Loucy (cell line): ENCODE measurements around the gene SMAD3.

ENCODE experiments used
- H2AFZ ChIP-seq: fragments of 200-600 bp; sonication (generic); 2 replicates; pipeline ENCODE4 v1.6.0; 2016; ENCODE audit warnings: antibody characterized with exemption, mild to moderate bottlenecking, low read length, moderate library complexity
- H3F3A ChIP-seq: fragments of 200-600 bp; 2 replicates; pipeline ENCODE4 v1.6.0; 2016; ENCODE audit warnings: antibody characterized with exemption, low read depth, mild to moderate bottlenecking
- H3K27me3 ChIP-seq: fragments of 200-600 bp; sonication (generic); 2 replicates; pipeline ENCODE4 v1.6.1; 2014; ENCODE audit warnings: low read length, mild to moderate bottlenecking; ENCODE audit not compliant: insufficient read depth, poor library complexity, severe bottlenecking
- H3K36me3 ChIP-seq: fragments of 200-600 bp; sonication (generic); 2 replicates; pipeline ENCODE4 v1.6.1; 2016; ENCODE audit warnings: low read length; ENCODE audit not compliant: insufficient read depth
- H3K4me1 ChIP-seq: fragments of 200-600 bp; sonication (generic); 2 replicates; pipeline ENCODE4 v1.5.1; 2014; ENCODE audit warnings: low read length, mild to moderate bottlenecking; ENCODE audit not compliant: insufficient read depth, poor library complexity, severe bottlenecking
- H3K4me2 ChIP-seq: fragments of 200-600 bp; sonication (generic); 2 replicates; pipeline ENCODE4 v1.6.0; 2014; ENCODE audit warnings: antibody characterized with exemption, low read length, low read depth, mild to moderate bottlenecking; ENCODE audit not compliant: poor library complexity, severe bottlenecking
- H3K4me3 ChIP-seq: fragments of 200-600 bp; sonication (generic); 2 replicates; pipeline ENCODE4 v1.5.1; 2014; ENCODE audit warnings: low read length, mild to moderate bottlenecking, mixed read lengths; ENCODE audit not compliant: poor library complexity, severe bottlenecking
- H3K79me2 ChIP-seq: fragments of 200-600 bp; sonication (generic); 2 replicates; pipeline ENCODE4 v1.6.1; 2014; ENCODE audit warnings: low read length; ENCODE audit not compliant: insufficient read depth
- H3K9ac ChIP-seq: fragments of 200-600 bp; sonication (generic); 2 replicates; pipeline ENCODE4 v1.6.0; 2014; ENCODE audit warnings: mild to moderate bottlenecking, low read depth, low read length, moderate library complexity; ENCODE audit not compliant: poor library complexity, severe bottlenecking
- H3K9me2 ChIP-seq: fragments of 200-600 bp; sonication (generic); replicated peaks from 2 replicates; pipeline ENCODE4 v1.6.1; 2016; ENCODE audit warnings: low read depth, low read length, mixed read lengths
- H3K9me3 ChIP-seq: fragments of 200-600 bp; sonication (generic); 2 replicates; pipeline ENCODE4 v1.6.1; 2014; ENCODE audit warnings: mild to moderate bottlenecking, antibody characterized with exemption, low read length, low read depth; ENCODE audit not compliant: insufficient read depth
- H4K20me1 ChIP-seq: fragments of 200-600 bp; sonication (generic); 2 replicates; pipeline ENCODE4 v1.6.0; 2014; ENCODE audit warnings: antibody characterized with exemption, low read length, mild to moderate bottlenecking; ENCODE audit not compliant: insufficient read depth, poor library complexity, severe bottlenecking
- CTCF ChIP-seq: fragments of 200-600 bp; sonication (generic); conservative IDR thresholded peaks from 2 replicates; pipeline ENCODE4 v1.5.1; 2014; ENCODE audit warnings: mild to moderate bottlenecking, antibody characterized with exemption, low read length
- EZH2phosphoT487 ChIP-seq: fragments of 200-600 bp; IDR thresholded peaks from 2 replicates; pipeline ENCODE4 v1.6.1; 2018; ENCODE audit warnings: antibody characterized with exemption, mild to moderate bottlenecking, moderate library complexity, borderline replicate concordance

Gene SMAD3

GRCh38 chr15:67161881-67162280 is 96.5 kb downstream of the SMAD3 start:
- peaks cover 32% of the 10 kb centered on the region for H3K4me1 ChIP-seq
- no peaks in the 10 kb centered on the region for H3K9me3 ChIP-seq
- H3K9ac ChIP-seq: no peak overlapping the region
- H3K79me2 ChIP-seq: peaks cover 58% of the 10 kb centered on the region
- H3K4me2 ChIP-seq: peak overlapping the region; percentile 9
- no peak overlapping the region for H3K4me3 ChIP-seq
- H4K20me1 ChIP-seq: peaks cover 20% of the 10 kb centered on the region
- peaks cover 26% of the 10 kb centered on the region; the same call in 1 of the 2 replicates for H3K36me3 ChIP-seq
- TF ChIP-seq CTCF: no peak
- no peak for TF ChIP-seq EZH2phosphoT487
- H2AFZ ChIP-seq: no peak overlapping the region
- H3K9me2 ChIP-seq: no peaks in the 10 kb centered on the region
- H3K27me3 ChIP-seq: no peaks in the 10 kb centered on the region
- H3F3A ChIP-seq: no peaks in the 10 kb centered on the region

- Histone ChIP-seq H4K20me1 (peaks cover 14% of the 10 kb centered on the region), H3K9me2 (no peaks in the 10 kb centered on the region), H3K9ac (no peak overlapping the region), H3K36me3 (peaks cover 39% of the 10 kb centered on the region; the same call in 1 of the 2 replicates), H3K79me2 (peaks cover 53% of the 10 kb centered on the region), H3K4me1 (peaks cover 19% of the 10 kb centered on the region), H3K4me3 (no peak overlapping the region), H3K9me3 (no peaks in the 10 kb centered on the region), H3K27me3 (no peaks in the 10 kb centered on the region), H2AFZ (no peak overlapping the region), H3F3A (no peaks in the 10 kb centered on the region), H3K4me2 (no peak overlapping the region)
- TF ChIP-seq EZH2phosphoT487: no peak
- no peak for TF ChIP-seq CTCF
These were observed 97.8 kb downstream of the SMAD3 start for GRCh38 chr15:67163180-67163579.

- peaks cover 13% of the 10 kb centered on the region for H3K4me1 ChIP-seq
- peaks cover 52% of the 10 kb centered on the region; the same call in 1 of the 2 replicates for H3K36me3 ChIP-seq
- H2AFZ ChIP-seq: no peak overlapping the region
- peaks cover 42% of the 10 kb centered on the region for H3K79me2 ChIP-seq
- H3K4me2 ChIP-seq: no peak overlapping the region
- H4K20me1 ChIP-seq: peaks cover 10% of the 10 kb centered on the region
- no peaks in the 10 kb centered on the region for H3K27me3 ChIP-seq
- no peak overlapping the region for H3K9ac ChIP-seq
- H3F3A ChIP-seq: no peaks in the 10 kb centered on the region
- TF ChIP-seq EZH2phosphoT487: no peak
- no peak overlapping the region for H3K4me3 ChIP-seq
- H3K9me3 ChIP-seq: no peaks in the 10 kb centered on the region
- H3K9me2 ChIP-seq: no peaks in the 10 kb centered on the region
These were observed 99.0 kb downstream of the SMAD3 start for GRCh38 chr15:67164401-67164791.

- no peak overlapping the region for H3K4me3 ChIP-seq
- no peak overlapping the region for H3K4me2 ChIP-seq
- peaks cover 56% of the 10 kb centered on the region; the same call in 1 of the 2 replicates for H3K36me3 ChIP-seq
- H3K9ac ChIP-seq: no peak overlapping the region
- TF ChIP-seq EZH2phosphoT487 (no peak), CTCF (no peak)
- peaks cover 7% of the 10 kb centered on the region for H4K20me1 ChIP-seq
- no peak overlapping the region for H2AFZ ChIP-seq
- peaks cover 37% of the 10 kb centered on the region for H3K79me2 ChIP-seq
- H3K4me1 ChIP-seq: peaks cover 13% of the 10 kb centered on the region
- no peaks in the 10 kb centered on the region for H3K9me3 ChIP-seq
- H3K27me3 ChIP-seq: no peaks in the 10 kb centered on the region
- H3F3A ChIP-seq: no peaks in the 10 kb centered on the region
- no peaks in the 10 kb centered on the region for H3K9me2 ChIP-seq
These were observed 99.4 kb downstream of the SMAD3 start for GRCh38 chr15:67164811-67165253.
